HG03469 (cell line): ENCODE measurements around the gene COL3A1.
A peak's percentile ranks its signal among the peaks of the same experiment; 100 is the strongest.

Source experiments
- ATAC-seq: cut with Tn5 transposase; IDR thresholded peaks from one replicate; pipeline ENCODE4 v1.9.1; 2021; ENCODE audit warnings: mild to moderate bottlenecking, moderate library complexity, moderate number of reproducible peaks; ENCODE audit not compliant: unreplicated experiment

COL3A1 gene

DNA sequence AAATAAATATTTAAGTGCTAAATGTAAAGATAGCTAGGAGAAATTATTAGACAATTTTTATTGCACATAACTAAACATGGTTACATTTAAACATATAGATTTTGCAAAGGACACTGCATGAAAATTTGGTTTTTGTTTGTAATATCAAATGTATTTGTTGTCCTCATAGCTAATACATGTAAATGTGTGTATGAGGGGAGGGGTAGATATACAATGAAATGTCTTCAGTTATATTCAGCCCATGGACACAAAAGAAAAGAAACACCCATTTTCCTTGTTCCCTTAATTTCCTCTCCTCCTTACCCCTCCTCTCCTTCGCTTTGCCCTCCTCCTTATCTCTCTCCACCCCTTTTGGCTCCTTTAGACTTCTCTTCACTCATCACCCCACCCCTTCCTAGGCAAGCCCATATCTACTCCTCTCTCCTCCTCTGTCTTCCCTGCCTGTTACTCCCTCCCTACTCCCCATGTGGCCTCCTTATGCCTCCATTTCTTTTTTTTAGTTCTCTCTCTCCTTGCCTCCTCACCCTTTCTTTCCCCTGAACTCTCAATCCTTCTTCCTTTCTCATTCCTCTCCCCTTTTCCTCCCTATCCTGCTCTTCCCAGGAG lies 1.4 kb downstream of the COL3A1 start:
- ATAC-seq = no peak

DNA sequence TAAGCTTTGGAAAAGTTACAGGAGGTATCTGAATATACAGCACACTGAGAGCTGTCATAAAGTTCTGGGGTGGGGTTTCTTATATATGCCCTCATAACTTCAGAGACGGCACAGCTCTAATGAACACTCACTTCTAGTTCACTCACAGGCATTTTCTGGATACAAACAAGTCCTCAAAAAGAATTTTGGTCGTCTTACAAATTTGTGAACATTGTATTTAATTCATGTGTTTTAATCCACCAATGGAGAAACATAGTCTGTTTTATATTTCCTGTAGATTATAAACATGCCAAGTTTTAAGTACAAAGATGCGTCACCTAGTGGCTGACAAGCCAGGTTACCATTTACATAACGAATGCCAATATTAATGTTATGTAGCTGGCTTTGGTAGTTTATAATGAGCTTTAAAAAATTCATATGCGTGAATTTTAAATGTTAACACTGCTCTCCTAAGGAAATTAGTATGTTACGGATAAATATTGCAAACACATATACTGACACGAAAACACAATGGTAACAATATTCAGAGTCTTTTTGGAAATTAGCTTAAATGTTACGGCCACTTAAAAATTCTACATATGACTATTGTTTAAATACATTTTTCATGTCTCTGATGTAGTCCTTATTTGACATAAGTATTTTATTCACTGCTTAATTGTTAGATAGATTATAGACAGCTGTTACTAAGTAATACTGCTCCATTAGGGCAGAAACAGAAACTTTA lies 2.5 kb downstream of the COL3A1 start:
- no peak for ATAC-seq

GRCh38 chr2:188977317-188977716 lies 3.1 kb downstream of the COL3A1 start:
- ATAC-seq = no peak

- ATAC-seq = peak; percentile 69
Measured at GRCh38 chr2:188978291-188979081, 4.3 kb downstream of the COL3A1 start.

GRCh38 chr2:188979187-188980114 lies 5.3 kb downstream of the COL3A1 start:
- peak; percentile 5 for ATAC-seq

- no peak for ATAC-seq
Measured at GRCh38 chr2:188983427-188984064, 9.4 kb downstream of the COL3A1 start.

DNA sequence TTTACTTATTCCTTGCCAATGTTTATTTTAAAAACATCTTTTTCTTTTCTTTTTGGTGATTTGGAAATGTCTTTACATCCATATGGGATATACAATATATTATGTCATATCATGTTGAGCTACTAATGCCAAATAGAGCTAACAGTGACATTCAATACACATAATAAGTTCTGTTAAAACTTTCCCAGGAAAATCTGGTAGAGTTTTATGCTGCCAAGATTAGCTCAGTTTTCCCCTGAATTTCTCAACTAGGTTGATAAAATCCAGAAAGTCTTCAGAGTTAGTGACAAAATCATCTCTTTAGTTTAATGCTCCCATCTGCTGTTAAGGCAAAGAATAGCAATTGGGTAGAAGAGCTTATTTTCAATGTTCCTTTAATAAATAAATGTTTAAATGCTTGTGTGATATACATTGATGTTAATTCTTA lies 9.9 kb downstream of the COL3A1 start:
- no peak for ATAC-seq

- ATAC-seq = no peak
Measured at GRCh38 chr2:188984680-188985079, 10.5 kb downstream of the COL3A1 start.

DNA sequence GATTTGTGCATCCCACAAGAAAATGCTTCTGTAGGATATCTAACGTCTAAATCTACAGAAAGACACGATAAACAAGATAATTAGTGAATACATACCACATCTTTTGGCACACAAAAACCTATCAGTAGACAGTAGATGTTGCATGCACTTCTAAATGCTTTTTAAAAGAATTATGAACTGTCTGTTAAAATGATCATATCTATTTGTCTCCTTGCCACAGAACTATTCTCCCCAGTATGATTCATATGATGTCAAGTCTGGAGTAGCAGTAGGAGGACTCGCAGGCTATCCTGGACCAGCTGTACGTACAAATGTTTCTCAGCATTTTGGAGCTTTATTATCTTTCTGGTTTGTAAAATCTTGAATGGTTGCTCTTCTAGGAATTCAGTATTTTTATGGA lies 12.7 kb downstream of the COL3A1 start:
- ATAC-seq = no peak

DNA sequence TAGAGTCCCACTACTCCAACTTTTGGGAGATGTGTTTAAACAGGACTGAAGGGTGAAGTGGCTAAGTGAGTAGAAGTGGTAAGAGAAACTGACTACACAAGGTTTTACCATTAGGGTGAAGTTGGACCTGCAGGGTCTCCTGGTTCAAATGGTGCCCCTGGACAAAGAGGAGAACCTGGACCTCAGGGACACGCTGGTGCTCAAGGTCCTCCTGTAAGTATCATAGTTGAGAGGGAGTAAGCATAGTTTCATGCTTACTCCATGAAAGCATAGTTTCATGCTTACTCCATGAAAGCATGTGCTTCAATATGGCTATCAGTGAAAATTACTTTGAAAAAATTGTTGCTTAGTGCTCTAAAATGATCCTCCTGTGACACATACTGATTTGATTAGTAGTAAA lies 19.1 kb downstream of the COL3A1 start:
- no peak for ATAC-seq

DNA sequence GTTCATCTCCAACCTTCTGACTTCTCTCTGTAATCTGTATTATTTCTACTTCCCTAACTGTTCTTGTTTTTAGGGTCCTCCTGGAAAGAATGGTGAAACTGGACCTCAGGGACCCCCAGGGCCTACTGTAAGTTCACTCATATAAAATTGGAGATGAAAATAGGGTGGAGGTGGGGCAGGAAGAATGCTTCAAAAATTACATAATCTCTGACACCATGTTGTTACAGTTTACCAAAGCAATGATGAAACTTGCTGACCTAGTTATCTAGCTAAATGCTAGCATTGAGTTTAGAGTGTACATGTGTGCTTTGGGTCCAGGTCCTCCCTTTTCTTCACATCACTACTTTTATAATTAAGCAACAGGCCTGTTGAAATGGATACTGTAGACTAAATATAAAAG lies 23.1 kb downstream of the COL3A1 start:
- ATAC-seq = no peak

GRCh38 chr2:189000221-189000620 lies 26.0 kb downstream of the COL3A1 start:
- ATAC-seq = no peak

DNA sequence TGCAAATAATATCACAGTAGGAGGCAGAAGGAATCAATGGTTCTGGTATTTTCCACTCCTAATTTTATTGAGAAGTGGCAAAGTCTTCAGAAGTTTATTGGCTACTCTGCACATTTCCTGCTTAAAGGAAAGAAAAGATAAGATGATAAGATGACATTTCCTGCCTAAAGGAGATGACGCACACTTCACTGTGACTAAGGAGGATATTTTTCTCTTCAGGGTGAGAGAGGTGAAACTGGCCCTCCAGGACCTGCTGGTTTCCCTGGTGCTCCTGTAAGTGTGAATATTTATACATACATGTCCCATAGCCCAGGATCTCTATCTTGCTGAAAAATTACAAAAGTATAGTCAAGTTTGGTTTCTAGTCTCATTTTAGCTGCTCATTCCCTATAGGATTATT lies 27.9 kb downstream of the COL3A1 start:
- no peak for ATAC-seq

DNA sequence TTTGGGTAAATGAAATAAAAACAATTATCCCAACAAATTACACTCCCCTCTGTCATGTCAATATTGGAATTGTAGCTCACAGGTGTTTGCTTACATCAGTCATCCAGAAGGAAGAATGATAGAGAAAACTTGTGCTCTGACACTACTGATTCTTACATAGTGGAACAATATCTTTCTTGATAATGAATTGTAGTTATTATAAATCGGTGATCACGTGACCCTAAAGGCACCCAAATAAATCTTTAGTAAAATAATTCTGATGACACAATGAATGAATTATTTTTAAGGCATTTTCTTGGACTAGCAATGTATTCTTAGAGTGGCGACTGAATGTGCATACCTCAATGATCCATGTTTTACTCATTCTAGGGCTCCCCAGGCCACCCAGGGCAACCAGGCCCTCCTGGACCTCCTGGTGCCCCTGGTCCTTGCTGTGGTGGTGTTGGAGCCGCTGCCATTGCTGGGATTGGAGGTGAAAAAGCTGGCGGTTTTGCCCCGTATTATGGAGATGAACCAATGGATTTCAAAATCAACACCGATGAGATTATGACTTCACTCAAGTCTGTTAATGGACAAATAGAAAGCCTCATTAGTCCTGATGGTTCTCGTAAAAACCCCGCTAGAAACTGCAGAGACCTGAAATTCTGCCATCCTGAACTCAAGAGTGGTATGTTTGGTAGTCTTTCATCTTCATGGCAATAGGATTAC lies 34.5 kb downstream of the COL3A1 start:
- ATAC-seq = no peak

- no peak for ATAC-seq
Measured at GRCh38 chr2:189010536-189010935, 36.4 kb downstream of the COL3A1 start.

- ATAC-seq = no peak
Measured at GRCh38 chr2:189012351-189012750, 38.2 kb downstream of the COL3A1 start.

DNA sequence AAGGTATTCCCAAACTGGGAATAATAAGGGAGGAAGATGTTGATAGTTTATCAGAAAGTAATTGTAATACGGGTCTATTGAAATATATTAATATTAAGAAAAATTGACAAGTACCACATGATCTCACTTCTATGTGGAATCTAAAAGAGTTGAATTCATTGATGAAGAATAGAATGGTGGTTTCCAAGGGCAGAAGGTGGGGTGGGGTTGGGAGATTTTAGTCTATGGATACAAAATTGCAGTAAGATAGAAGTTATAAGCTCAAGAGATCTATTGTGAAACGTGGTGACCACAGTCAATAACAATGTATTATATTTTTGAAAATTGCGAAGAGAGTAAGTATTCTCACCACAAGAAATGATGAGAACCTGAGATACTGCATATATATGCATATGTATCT lies 38.9 kb downstream of the COL3A1 start:
- ATAC-seq = no peak

- no peak for ATAC-seq
Measured at GRCh38 chr2:189013671-189014448, 39.7 kb downstream of the COL3A1 start.
